GM21717 (cell line): ENCODE data around the gene KAT2B.
A peak's percentile ranks its signal among the peaks of the same experiment; 100 is the strongest.

ENCODE experiments used
- ATAC-seq: cut with Tn5 transposase; IDR thresholded peaks from one replicate; pipeline ENCODE4 v1.9.1; 2021; ENCODE audit warnings: mild to moderate bottlenecking, moderate library complexity; ENCODE audit not compliant: unreplicated experiment

KAT2B gene

GRCh38 chr3:20095470-20095869 lies 55.2 kb downstream of the KAT2B start:
- no peak for ATAC-seq

DNA sequence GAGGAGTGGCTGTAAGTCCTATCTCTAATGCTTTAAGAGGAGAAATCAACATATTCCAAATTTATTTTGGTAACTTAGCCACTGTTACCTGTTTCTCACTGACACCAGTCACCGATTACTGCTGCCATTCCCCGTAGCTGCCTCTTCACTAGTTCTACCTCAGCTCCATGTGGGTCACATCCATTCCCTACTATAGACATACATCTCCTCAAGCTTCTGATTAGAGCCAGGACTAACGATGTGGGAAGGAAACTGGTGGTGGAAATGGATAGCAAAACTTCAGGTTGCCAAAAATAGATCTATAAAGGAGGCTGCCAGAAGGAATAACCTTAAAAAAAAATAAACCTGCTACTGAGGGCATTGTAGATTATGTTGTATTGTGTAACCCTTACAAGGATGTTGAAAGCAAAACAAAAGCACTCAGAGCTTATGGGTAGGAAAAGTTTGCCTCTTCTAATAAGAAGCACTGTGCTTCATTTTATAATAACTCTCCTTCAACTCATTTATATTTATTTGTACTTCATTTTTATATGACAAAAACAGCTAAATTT lies 56.0 kb downstream of the KAT2B start:
- ATAC-seq: no peak

GRCh38 chr3:20097015-20097414 lies 56.8 kb downstream of the KAT2B start:
- no peak for ATAC-seq

GRCh38 chr3:20099060-20099459 lies 58.8 kb downstream of the KAT2B start:
- ATAC-seq: no peak

GRCh38 chr3:20100151-20100550 lies 59.9 kb downstream of the KAT2B start:
- ATAC-seq: no peak

GRCh38 chr3:20101041-20101440 lies 60.8 kb downstream of the KAT2B start:
- no peak for ATAC-seq

GRCh38 chr3:20103731-20104130 lies 63.5 kb downstream of the KAT2B start:
- ATAC-seq: peak; percentile 45

GRCh38 chr3:20104167-20104661 lies 64.0 kb downstream of the KAT2B start:
- peak; percentile 67 for ATAC-seq

GRCh38 chr3:20105513-20106280 lies 65.5 kb downstream of the KAT2B start:
- no peak for ATAC-seq

DNA sequence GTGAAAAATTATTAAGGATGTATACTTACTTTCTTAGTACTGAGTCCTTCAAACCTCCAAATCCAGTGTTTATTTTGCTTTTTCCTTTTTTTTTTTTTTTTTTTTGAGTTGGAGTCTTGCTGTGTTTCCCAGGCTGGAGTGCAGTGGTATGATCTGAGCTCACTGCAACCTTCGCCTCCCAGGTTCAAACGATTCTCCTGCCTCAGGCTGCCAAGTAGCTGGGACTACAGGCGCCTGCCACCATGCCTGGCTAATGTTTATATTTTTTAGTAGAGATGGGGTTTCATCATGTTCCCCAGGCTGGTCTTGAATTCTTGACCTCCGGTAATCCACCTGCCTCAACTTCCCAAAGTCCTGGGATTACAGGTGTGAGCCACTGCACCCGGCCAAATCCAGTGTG lies 67.5 kb downstream of the KAT2B start:
- ATAC-seq: no peak

- ATAC-seq: no peak
Observed at GRCh38 chr3:20108869-20109268, 68.6 kb downstream of the KAT2B start.

GRCh38 chr3:20110826-20111225 lies 70.6 kb downstream of the KAT2B start:
- ATAC-seq: no peak

GRCh38 chr3:20111836-20112235 lies 71.6 kb downstream of the KAT2B start:
- no peak for ATAC-seq

DNA sequence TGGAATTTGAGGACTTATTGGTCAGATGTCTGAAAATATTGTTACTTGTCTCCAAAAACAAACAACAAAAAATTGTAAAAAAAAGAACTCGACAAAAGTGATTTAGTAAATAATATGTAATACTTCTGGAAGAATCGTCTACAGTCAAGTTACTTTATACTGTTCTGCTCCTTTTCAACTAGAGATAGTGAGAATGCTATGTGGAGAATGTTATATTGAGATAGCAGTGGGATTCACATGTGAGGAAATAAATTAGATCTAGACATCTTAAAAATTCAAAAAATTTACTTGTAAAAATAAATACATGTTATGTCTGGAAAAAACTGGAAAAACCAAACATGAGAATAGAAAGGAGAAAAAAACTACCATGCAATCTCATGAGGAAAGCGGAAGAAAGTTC lies 80.8 kb downstream of the KAT2B start:
- no peak for ATAC-seq

DNA sequence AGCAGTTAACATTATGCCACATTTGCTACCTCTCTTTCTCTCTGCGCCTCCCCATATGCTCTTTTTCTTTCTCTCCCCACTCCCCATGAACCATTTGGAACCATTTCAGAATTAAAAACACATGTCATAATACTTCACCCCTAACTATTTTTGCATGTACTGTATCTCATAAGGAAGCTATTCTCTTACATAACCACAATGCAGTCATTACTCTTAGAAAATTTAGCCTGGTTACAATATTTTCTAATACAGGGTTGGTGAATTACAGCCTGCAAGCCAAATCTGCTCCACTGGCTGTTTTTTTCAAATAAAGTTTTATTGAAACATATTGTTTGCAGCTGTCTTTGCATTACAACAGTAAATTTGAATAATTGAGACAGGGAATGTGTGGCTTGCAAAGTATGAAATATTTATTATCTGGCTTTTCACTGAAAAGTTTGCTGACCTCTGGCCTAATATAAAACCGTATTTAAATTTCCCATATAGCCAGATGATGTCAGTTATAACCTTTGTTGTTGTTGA lies 82.9 kb downstream of the KAT2B start:
- no peak for ATAC-seq

GRCh38 chr3:20125289-20125688 lies 85.0 kb downstream of the KAT2B start:
- no peak for ATAC-seq

DNA sequence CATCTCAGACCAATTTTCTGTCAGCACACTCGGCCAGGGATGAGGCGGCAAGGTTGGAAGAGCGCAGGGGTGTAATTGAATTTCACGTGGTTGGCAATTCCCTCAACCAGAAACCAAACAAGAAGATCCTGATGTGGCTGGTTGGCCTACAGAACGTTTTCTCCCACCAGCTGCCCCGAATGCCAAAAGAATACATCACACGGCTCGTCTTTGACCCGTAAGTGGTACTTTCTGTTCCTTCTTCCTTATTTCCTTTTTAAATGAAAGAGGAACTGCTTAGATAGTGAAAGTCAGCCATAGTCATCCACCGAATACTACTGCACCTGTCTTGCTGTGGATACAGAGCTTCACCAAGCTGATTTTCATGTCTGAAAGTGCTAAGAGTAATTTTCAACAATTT lies 85.7 kb downstream of the KAT2B start:
- peak; percentile 100 for ATAC-seq

DNA sequence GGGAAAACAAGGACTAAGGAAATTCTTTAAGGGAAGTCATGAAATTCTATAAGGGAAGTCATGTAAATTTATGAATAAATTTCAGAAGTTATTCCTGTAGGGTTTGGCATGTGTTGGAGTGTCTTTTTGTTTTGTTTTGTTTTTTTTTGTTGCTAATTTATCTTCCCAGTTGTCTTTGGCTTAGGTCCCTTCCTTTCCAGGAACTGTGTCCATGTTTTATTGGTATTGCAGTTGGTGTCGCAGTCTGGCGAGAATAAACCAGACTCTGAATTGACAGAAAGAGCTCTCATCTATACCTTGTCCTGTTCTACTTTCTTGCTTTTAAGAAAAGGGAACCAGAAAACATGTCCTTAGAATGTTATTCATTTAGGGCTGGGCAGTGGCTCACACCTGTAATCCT lies 88.1 kb downstream of the KAT2B start:
- ATAC-seq: no peak

DNA sequence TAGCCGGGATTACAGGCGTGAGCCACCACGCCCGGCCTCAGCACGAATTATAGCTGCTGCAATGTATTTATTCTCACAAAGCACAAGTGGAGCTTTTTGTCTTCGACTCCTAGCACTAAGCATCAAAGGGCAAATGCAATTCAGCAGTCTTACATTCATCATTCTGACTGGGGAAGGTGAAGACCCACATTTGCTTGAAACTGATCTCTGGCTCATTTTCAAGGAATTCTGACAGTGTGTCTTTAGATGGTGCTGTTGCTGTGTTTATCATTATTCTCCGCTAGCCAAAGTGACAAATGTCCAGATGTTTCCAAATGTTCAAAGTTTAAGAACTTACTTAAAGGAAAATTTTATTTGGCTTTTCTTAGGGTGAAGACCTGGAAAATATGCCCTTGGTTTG lies 89.9 kb downstream of the KAT2B start:
- no peak for ATAC-seq

DNA sequence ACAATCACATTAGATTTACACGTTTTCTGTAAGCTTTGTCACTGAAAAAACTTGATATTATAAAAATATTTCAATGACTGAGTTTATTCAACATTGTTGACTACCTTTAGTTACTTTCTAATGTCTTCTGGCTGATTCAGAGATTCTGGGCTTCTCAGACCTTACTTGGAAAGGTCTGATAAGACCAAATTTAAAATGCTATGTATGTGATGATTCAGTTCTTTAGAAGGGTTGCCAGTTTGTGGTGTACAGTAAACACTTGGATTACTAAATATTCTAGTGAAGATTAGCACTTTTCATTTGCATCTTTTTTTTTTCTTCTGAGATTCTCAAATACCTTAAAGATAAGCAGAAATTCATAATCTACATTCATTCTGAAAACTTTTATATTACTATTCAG lies 96.0 kb downstream of the KAT2B start:
- ATAC-seq: no peak

- no peak for ATAC-seq
Observed at GRCh38 chr3:20137647-20138046, 97.4 kb downstream of the KAT2B start.

- ATAC-seq: no peak
Observed at GRCh38 chr3:20140881-20141280, 100.6 kb downstream of the KAT2B start.
